SJCRH30 (cell line): ENCODE data around the gene MUCL3. TPM values are rescaled to one million over a fixed set of nuclear protein-coding genes. Genes with fewer than 3 reads are reported as not detected.
"Not testable (repeated sequence)": the region's sequence is repeated elsewhere in the genome, so short reads cannot be mapped to it uniquely, and the experiment has no call there.

ENCODE experiments used
- DNase-seq, 2 experiments: peaks; one replicate each; pipeline ENCODE4 v3.0.0-alpha.2; 2015 to 2020
- H3K27ac ChIP-seq: fragments of 250-450 bp; sonication (Bioruptor Pico); 2 replicates; pipeline ENCODE4 v1.5.1; 2020; ENCODE audit warnings: mild to moderate bottlenecking, moderate library complexity
- H3K27me3 ChIP-seq: fragments of 250-450 bp; sonication (Bioruptor Pico); 2 replicates; pipeline ENCODE4 v1.5.1; 2020; ENCODE audit warnings: mild to moderate bottlenecking, moderate library complexity
- H3K36me3 ChIP-seq: fragments of 250-450 bp; sonication (Bioruptor Pico); 2 replicates; pipeline ENCODE4 v1.5.1; 2020; ENCODE audit warnings: mild to moderate bottlenecking, moderate library complexity
- H3K4me1 ChIP-seq: fragments of 250-450 bp; sonication (Bioruptor Pico); 2 replicates; pipeline ENCODE4 v1.5.1; 2020; ENCODE audit warnings: mild to moderate bottlenecking, moderate library complexity
- H3K4me3 ChIP-seq: fragments of 250-450 bp; sonication (Bioruptor Pico); 2 replicates; pipeline ENCODE4 v1.5.1; 2020; ENCODE audit warnings: mild to moderate bottlenecking, moderate library complexity
- H3K9me3 ChIP-seq: fragments of 250-450 bp; sonication (Bioruptor Pico); replicated peaks from 2 replicates; pipeline ENCODE4 v1.5.1; 2020; ENCODE audit warnings: mild to moderate bottlenecking, moderate library complexity
- total RNA-seq: library from RNA; depleted of rRNA; stranded (reverse); fragments of >200 nt; shearing (Covaris generic); gene quantifications from 2 replicates; pipeline ENCODE4 v1.2.3, GENCODE V29; 2014; rRNA removed

MUCL3 gene
- not detected in 2 replicates for total RNA-seq

- Histone ChIP-seq H3K4me1 (no peaks in the 10 kb centered on the region; the same call in 1 of the 2 replicates), H3K36me3 (no peaks in the 10 kb centered on the region), H3K9me3 (no peaks in the 10 kb centered on the region), H3K4me3 (no peak within 1 kb of the TSS), H3K27ac (no peak within 1 kb of the TSS), H3K27me3 (no peaks in the 10 kb centered on the region)
- DNase-seq = no peak
Measured at GRCh38 chr6:30940361-30940986, at the start of gene MUCL3. Gene MUCL3, plus strand, starts transcription at chr6:30940973. Its CDS starts 27 bp downstream, at chr6:30941000.

- no peak for DNase-seq
- no peak overlapping the region for H3K4me3 ChIP-seq
- no peaks in the 10 kb centered on the region for H3K27me3 ChIP-seq
- H3K9me3 ChIP-seq = no peaks in the 10 kb centered on the region
- peaks cover 22% of the 10 kb centered on the region for H3K4me1 ChIP-seq
- H3K27ac ChIP-seq = no peak overlapping the region
- peaks cover 51% of the 10 kb centered on the region for H3K36me3 ChIP-seq
Measured at GRCh38 chr6:30891450-30891723, 49.4 kb upstream of the MUCL3 start.

DNA sequence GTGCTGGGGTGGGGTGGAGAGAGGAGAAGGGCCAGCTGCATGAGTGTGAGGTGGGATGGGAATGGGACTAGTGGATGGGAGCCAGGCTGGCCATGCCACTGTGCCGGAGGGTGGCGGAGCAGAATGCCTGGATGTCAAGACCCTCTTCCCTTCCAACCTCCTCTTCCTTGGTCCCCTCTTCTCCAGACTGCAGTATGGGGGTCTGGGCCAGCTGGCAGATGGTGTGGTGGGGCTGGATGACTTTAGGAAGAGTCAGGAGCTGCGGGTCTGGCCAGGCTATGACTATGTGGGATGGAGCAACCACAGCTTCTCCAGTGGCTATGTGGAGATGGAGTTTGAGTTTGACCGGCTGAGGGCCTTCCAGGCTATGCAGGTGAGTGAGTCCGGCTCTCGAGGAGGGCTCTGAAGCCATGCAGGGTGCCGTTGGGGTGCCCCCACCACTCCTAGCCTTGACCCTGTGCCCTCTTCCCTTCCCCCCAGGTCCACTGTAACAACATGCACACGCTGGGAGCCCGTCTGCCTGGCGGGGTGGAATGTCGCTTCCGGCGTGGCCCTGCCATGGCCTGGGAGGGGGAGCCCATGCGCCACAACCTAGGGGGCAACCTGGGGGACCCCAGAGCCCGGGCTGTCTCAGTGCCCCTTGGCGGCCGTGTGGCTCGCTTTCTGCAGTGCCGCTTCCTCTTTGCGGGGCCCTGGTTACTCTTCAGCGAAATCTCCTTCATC lies 48.8 kb upstream of the MUCL3 start:
- peaks cover 56% of the 10 kb centered on the region for H3K36me3 ChIP-seq
- H3K9me3 ChIP-seq = no peaks in the 10 kb centered on the region
- no peaks in the 10 kb centered on the region for H3K27me3 ChIP-seq
- no peak for DNase-seq
- H3K4me3 ChIP-seq = no peak overlapping the region
- peaks cover 16% of the 10 kb centered on the region for H3K4me1 ChIP-seq
- H3K27ac ChIP-seq = no peak overlapping the region

- Histone ChIP-seq H3K4me3 (no peak overlapping the region), H3K27ac (no peak overlapping the region), H3K4me1 (peaks cover 15% of the 10 kb centered on the region), H3K36me3 (peaks cover 65% of the 10 kb centered on the region), H3K9me3 (no peaks in the 10 kb centered on the region), H3K27me3 (no peaks in the 10 kb centered on the region)
- no peak for DNase-seq
Measured at GRCh38 chr6:30893001-30893591, 47.7 kb upstream of the MUCL3 start.

DNA sequence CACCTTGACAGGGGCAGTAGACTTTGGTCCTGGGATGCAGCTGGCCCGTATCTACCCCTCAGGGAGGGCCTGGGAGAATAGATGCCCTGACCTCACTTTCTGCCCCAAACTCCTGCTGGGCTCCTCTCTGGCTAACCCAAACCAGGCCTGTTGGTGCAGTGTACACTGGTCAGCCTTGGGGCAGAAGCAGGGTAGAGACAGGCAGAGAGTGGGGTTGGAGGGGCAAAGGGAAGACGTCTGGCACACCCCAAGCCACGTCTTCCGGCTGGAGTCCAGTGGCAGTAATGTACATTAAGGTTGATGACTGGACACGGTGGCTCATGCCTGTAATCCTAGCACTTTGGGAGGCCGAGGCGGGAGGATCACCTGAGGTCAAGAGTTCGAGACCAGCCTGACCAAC lies 47.1 kb upstream of the MUCL3 start:
- H3K27ac ChIP-seq = no peak overlapping the region
- H3K9me3 ChIP-seq = no peaks in the 10 kb centered on the region
- no peaks in the 10 kb centered on the region for H3K27me3 ChIP-seq
- H3K36me3 ChIP-seq = peaks cover 68% of the 10 kb centered on the region
- peaks cover 15% of the 10 kb centered on the region for H3K4me1 ChIP-seq
- no peak overlapping the region for H3K4me3 ChIP-seq
- DNase-seq = no peak

DNA sequence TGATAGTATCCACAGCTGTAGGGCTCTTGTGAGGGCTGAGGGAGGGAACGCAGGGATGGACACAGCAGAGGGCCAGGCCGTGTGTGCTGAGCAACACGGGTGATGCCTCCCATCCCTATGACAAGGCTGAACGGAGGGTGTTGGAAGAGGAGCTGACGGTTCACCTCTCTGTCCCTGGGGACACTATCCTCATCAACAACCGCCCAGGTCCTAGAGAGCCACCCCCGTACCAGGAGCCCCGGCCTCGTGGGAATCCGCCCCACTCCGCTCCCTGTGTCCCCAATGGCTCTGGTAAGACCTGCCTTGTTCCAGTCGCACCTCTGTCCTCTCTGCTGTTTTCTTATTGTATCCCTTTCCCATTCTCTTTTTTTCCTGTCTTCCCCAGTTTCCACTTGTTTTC lies 46.4 kb upstream of the MUCL3 start:
- Histone ChIP-seq H3K36me3 (peaks cover 71% of the 10 kb centered on the region), H3K4me3 (no peak overlapping the region), H3K4me1 (peaks cover 15% of the 10 kb centered on the region), H3K27ac (no peak overlapping the region), H3K27me3 (no peaks in the 10 kb centered on the region), H3K9me3 (no peaks in the 10 kb centered on the region)
- DNase-seq = no peak

DNA sequence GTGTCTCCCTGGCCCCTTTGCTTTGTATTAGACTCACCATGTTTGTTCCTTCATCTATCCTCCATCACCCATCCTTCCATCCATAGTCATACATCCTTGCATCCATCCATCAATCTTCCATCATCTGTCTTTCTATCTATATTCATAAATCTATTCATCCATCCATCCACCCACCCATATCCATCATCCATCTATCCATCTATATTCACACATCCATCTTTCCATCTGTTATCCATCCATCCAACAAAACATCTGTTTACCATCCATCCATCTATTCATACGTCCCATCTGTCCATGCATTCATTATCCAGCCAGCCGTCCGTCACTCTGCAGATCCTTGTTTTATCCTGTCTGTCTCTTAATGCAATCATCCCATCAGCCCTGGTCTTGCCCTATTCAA lies 45.8 kb upstream of the MUCL3 start:
- Histone ChIP-seq H3K36me3 (peaks cover 75% of the 10 kb centered on the region), H3K9me3 (no peaks in the 10 kb centered on the region), H3K4me3 (no peak overlapping the region), H3K27ac (no peak overlapping the region), H3K4me1 (peaks cover 11% of the 10 kb centered on the region), H3K27me3 (no peaks in the 10 kb centered on the region)
- no peak for DNase-seq

- Histone ChIP-seq H3K36me3 (peaks cover 76% of the 10 kb centered on the region), H3K4me1 (peaks cover 7% of the 10 kb centered on the region), H3K9me3 (no peaks in the 10 kb centered on the region), H3K4me3 (no peak overlapping the region), H3K27me3 (no peaks in the 10 kb centered on the region), H3K27ac (no peak overlapping the region)
- no peak for DNase-seq
Measured at GRCh38 chr6:30895343-30895742, 45.4 kb upstream of the MUCL3 start.

GRCh38 chr6:30896541-30896940 lies 44.2 kb upstream of the MUCL3 start:
- DNase-seq = no peak
- Histone ChIP-seq H3K36me3 (peaks cover 65% of the 10 kb centered on the region), H3K9me3 (no peaks in the 10 kb centered on the region), H3K27ac (no peak overlapping the region), H3K4me1 (no peaks in the 10 kb centered on the region), H3K4me3 (no peak overlapping the region), H3K27me3 (no peaks in the 10 kb centered on the region)

DNA sequence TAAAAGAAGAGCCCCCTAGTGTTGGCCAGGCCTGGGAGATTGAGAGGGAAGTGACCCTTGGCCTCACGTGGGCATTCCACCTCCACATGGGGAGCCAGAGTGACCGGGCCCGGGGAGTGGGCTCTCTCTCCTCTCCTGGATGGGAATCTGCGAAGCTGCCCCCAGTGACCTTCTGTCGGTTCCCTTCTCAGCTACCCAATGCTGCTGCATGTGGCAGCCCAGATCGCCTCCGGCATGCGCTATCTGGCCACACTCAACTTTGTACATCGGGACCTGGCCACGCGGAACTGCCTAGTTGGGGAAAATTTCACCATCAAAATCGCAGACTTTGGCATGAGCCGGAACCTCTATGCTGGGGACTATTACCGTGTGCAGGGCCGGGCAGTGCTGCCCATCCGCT lies 42.9 kb upstream of the MUCL3 start:
- DNase-seq = no peak
- Histone ChIP-seq H3K27me3 (no peaks in the 10 kb centered on the region), H3K4me3 (no peak overlapping the region), H3K27ac (no peak overlapping the region), H3K36me3 (peaks cover 53% of the 10 kb centered on the region), H3K9me3 (no peaks in the 10 kb centered on the region), H3K4me1 (no peaks in the 10 kb centered on the region)

GRCh38 chr6:30898750-30899360 lies 41.9 kb upstream of the MUCL3 start:
- H3K36me3 ChIP-seq = peaks cover 48% of the 10 kb centered on the region
- no peaks in the 10 kb centered on the region for H3K27me3 ChIP-seq
- DNase-seq = no peak
- no peaks in the 10 kb centered on the region for H3K9me3 ChIP-seq
- no peak overlapping the region for H3K27ac ChIP-seq
- no peak overlapping the region for H3K4me3 ChIP-seq
- H3K4me1 ChIP-seq = no peaks in the 10 kb centered on the region

GRCh38 chr6:30900863-30901417 lies 39.8 kb upstream of the MUCL3 start:
- Histone ChIP-seq H3K4me3 (no peak overlapping the region), H3K9me3 (no peaks in the 10 kb centered on the region), H3K27me3 (no peaks in the 10 kb centered on the region), H3K27ac (no peak overlapping the region), H3K4me1 (no peaks in the 10 kb centered on the region), H3K36me3 (peaks cover 34% of the 10 kb centered on the region)
- no peak for DNase-seq

DNA sequence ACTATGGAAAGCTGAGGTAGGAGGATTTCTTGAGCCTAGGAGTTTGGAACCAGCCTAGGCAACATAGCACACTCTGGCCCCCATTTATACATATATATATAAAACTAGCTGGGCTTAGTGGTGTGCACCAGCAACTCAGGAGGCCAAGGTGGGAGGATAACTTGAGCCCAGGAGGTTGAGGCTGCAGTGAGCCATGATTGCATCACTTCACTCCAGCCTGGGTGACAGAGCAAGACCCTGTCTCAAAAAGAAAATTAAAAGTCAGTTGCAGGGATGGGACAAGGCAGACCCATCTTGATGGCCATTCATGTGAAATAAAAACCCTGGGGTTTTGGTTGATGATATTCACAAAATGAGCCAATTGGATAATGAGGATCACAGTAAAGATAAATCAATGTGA lies 39.3 kb upstream of the MUCL3 start:
- Histone ChIP-seq H3K27ac (no peak overlapping the region), H3K36me3 (peaks cover 30% of the 10 kb centered on the region), H3K4me1 (no peaks in the 10 kb centered on the region), H3K27me3 (no peaks in the 10 kb centered on the region), H3K9me3 (no peaks in the 10 kb centered on the region), H3K4me3 (no peak overlapping the region)
- no peak for DNase-seq

DNA sequence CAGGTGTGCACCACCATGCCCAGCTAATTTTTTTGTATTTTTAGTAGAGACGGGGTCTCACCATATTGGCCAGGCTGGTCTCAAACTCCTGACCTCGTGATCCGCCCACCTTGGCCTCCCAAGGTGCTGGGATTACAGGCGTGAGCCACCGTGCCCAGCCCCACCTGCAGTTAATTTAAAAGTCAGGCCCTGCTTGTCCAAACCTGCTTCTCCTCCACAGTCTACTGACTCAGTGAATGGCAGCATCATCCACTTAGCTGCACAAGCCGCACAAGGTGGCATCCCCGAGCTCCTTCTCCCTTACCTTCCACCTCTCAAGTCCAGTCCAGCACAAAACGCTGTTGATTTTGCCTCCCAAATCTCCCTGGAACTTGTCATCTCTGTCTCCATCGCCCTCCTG lies 38.6 kb upstream of the MUCL3 start:
- not testable (repeated sequence) for DNase-seq, H3K27me3 ChIP-seq, H3K27ac ChIP-seq, H3K4me3 ChIP-seq, H3K4me1 ChIP-seq, H3K9me3 ChIP-seq
- peaks cover 25% of the 10 kb centered on the region for H3K36me3 ChIP-seq

DNA sequence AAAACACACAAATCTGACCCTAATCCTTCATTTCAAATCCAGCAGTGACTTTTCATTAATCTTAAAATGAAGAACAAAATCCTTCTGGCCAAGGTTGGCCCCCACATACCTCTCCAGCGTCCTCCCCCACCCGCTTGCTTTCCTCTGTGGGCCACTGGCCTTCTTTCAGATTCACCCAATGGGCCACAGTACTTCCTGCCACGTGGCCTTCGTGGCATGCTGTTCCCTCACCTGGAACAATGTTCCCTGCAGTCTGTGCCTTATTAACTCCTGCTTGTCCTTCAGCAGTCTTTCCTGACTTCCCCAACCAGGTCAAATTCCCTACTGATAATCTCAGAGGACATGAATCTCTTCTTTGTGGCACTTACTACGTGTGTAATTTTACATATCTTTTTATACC lies 38.1 kb upstream of the MUCL3 start:
- Histone ChIP-seq H3K4me1 (no peaks in the 10 kb centered on the region), H3K27me3 (no peaks in the 10 kb centered on the region), H3K27ac (no peak overlapping the region), H3K4me3 (no peak overlapping the region), H3K9me3 (no peaks in the 10 kb centered on the region), H3K36me3 (peaks cover 20% of the 10 kb centered on the region)
- DNase-seq = no peak
